Lung (tissue), 12 donors: ENCODE data around the gene MCCC1. TPM values are rescaled to one million over a fixed set of nuclear protein-coding genes. Genes with fewer than 3 reads are reported as not detected.

Source experiments
- ATAC-seq: fragments of 200-7000 bp; cut with Tn5 transposase; one replicate; pipeline ENCODE4 v1.9.1; 2020; ENCODE audit warnings: moderate number of reproducible peaks; ENCODE audit not compliant: insufficient read depth, low FRiP score
- DNase-seq, 3 donors: peaks; one replicate each; pipeline ENCODE4 v3.0.0-alpha.2; 2013 to 2017
- H3K27ac ChIP-seq, 2 donors: one replicate each; pipeline ENCODE4 v1.5.1; 2013; ENCODE audit warnings: mild to moderate bottlenecking in 2 of 2, moderate library complexity in 2 of 2, control low read depth in 1 of 2, inconsistent platforms in 1 of 2, low read depth in 1 of 2, low read length in 1 of 2
- H3K27me3 ChIP-seq, 3 donors: one replicate each; pipeline ENCODE4 v1.5.1; 2013; ENCODE audit warnings: low read length in 2 of 3; ENCODE audit not compliant: control insufficient read depth in 3 of 3, insufficient read depth in 3 of 3
- H3K36me3 ChIP-seq, 4 donors: one replicate each; pipeline ENCODE4 v1.5.1; 2013; ENCODE audit warnings: low read length in 4 of 4, mild to moderate bottlenecking in 1 of 4, moderate library complexity in 1 of 4; ENCODE audit not compliant: control insufficient read depth in 4 of 4, insufficient read depth in 4 of 4
- H3K4me1 ChIP-seq, 5 donors: one replicate each; pipeline ENCODE4 v1.5.1; 2013; ENCODE audit warnings: low read length in 5 of 5, mild to moderate bottlenecking in 2 of 5, moderate library complexity in 1 of 5; ENCODE audit not compliant: control insufficient read depth in 5 of 5, insufficient read depth in 5 of 5
- H3K4me3 ChIP-seq: one replicate; pipeline ENCODE4 v1.5.1; 2013; ENCODE audit warnings: mild to moderate bottlenecking, control low read depth, moderate library complexity
- H3K9ac ChIP-seq, 2 donors: one replicate each; pipeline ENCODE4 v1.5.1; 2013; ENCODE audit warnings: low read length in 2 of 2, control low read depth in 1 of 2; ENCODE audit not compliant: insufficient read depth in 1 of 2
- H3K9me3 ChIP-seq, 4 donors: one replicate each; pipeline ENCODE4 v1.5.1; 2013; ENCODE audit warnings: low read length in 3 of 4, mild to moderate bottlenecking in 1 of 4, moderate library complexity in 1 of 4; ENCODE audit not compliant: control insufficient read depth in 4 of 4, insufficient read depth in 3 of 4
- WGBS, 2 donors: extraction: QIAGEN DNeasy Blood & Tissue Kit; methylation state at CpG; one replicate each; pipeline ENCODE4 v1.1.7; 2013; 5-methylcytosine and 5-hydroxymethylcytosine counted together
- polyA plus RNA-seq, 2 donors: library from polyadenylated mRNA; stranded (reverse); fragments of 200-250 nt; gene quantifications; one replicate each; pipeline ENCODE4 v1.2.1, GENCODE V29; 2013
- total RNA-seq, 2 donors: library from RNA; depleted of rRNA in 1 of 2; stranded (reverse); fragments of >200 nt in 1 of 2; gene quantifications; one replicate each; pipeline ENCODE4 v1.2.1, GENCODE V29; 2014 to 2021
- TF ChIP-seq, protein P1 (sequence below): IDR thresholded peaks from 2 replicates; pipeline ENCODE4 v1.5.1; 2012; ENCODE audit warnings: mild to moderate bottlenecking; ENCODE audit errors: control extremely low read depth, extremely low read depth
- donor health status: control.
- donor health status: control.
- donor health status: Bipolar disorder and iron deficiency.
- donor health status: healthy.
- donor health status: DM: yes; HTN: yes; CAD: no.

MCCC1 gene
- total and polyA plus RNA-seq, 4 donors, result 21.7 to 126 (median 63.7) TPM

DNA sequence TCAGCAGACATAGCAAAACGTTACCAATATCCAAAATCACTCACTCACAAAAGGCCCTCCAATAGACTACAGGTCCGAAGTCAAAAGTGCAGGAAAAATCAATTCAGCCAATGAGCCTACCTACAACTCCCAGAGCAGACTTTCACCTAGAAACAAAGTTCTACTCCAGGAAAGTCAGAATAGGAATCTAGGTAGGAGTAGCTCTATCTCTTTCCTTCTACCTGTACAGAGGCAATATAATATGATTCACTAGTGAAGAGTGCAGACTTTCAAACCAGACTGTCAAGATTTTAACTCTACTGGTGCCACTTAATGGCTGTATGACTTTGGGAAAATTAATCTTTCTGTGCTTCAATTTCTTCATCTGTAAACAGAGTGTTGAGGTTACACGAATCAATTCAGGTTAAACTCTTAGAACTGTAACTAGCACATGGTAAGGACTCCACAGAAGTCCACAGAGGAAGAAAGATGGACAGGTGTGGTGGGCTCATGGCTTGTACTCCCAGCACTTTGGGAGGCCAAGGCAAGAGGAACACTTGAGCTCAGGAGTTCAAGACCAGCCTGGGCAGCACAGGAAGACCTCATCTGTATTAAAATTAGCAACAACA lies 128.4 kb downstream of the MCCC1 start:
- DNase-seq (no peak), ATAC-seq (no peak)
- no peaks in the 10 kb centered on the region for H3K9me3 ChIP-seq
- no peaks in the 10 kb centered on the region for H3K36me3 ChIP-seq
- TF ChIP-seq, protein P1, sequence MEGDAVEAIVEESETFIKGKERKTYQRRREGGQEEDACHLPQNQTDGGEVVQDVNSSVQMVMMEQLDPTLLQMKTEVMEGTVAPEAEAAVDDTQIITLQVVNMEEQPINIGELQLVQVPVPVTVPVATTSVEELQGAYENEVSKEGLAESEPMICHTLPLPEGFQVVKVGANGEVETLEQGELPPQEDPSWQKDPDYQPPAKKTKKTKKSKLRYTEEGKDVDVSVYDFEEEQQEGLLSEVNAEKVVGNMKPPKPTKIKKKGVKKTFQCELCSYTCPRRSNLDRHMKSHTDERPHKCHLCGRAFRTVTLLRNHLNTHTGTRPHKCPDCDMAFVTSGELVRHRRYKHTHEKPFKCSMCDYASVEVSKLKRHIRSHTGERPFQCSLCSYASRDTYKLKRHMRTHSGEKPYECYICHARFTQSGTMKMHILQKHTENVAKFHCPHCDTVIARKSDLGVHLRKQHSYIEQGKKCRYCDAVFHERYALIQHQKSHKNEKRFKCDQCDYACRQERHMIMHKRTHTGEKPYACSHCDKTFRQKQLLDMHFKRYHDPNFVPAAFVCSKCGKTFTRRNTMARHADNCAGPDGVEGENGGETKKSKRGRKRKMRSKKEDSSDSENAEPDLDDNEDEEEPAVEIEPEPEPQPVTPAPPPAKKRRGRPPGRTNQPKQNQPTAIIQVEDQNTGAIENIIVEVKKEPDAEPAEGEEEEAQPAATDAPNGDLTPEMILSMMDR, result no peak
- H3K27me3 ChIP-seq, result no peaks in the 10 kb centered on the region
- no peak overlapping the region for H3K4me3 ChIP-seq
- no peak overlapping the region for H3K27ac ChIP-seq
- peaks cover 0 to 4% (median 0%) of the 10 kb centered on the region in 5 donors for H3K4me1 ChIP-seq
- H3K9ac ChIP-seq, result no peak overlapping the region
- WGBS, 2 donors, result 81 to 86% methylated on average over 3 of the region's 3 CpGs

DNA sequence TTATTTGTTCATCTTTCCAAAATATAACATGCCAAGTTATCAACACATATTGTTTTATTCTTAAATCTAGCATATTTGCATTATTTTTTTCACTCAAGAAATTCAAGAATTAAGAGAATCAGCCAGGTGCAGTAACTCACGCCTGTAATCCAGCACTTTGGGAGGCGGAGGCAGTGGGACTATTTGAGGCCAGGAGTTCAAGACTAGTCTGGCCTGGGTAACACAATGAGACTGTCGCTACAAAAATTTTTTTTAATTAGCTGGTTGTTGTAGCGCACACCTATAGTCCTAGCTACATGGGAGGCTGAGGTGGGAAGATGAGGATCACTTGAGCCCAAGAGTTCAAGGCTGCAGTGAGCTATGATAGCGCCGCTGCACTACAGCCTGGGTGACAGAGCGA lies 129.4 kb downstream of the MCCC1 start:
- no peak overlapping the region for H3K27ac ChIP-seq
- DNase-seq (no peak), ATAC-seq (no peak)
- no peaks in the 10 kb centered on the region for H3K9me3 ChIP-seq
- WGBS, 2 donors, result 90 to 98% methylated on average over 7 of the region's 7 CpGs
- H3K4me1 ChIP-seq, result peaks cover 0 to 5% (median 0%) of the 10 kb centered on the region in 5 donors
- H3K9ac ChIP-seq, result no peak overlapping the region
- H3K36me3 ChIP-seq, result no peaks in the 10 kb centered on the region
- no peak overlapping the region for H3K4me3 ChIP-seq
- TF ChIP-seq, protein P1, result no peak
- H3K27me3 ChIP-seq, result no peaks in the 10 kb centered on the region

DNA sequence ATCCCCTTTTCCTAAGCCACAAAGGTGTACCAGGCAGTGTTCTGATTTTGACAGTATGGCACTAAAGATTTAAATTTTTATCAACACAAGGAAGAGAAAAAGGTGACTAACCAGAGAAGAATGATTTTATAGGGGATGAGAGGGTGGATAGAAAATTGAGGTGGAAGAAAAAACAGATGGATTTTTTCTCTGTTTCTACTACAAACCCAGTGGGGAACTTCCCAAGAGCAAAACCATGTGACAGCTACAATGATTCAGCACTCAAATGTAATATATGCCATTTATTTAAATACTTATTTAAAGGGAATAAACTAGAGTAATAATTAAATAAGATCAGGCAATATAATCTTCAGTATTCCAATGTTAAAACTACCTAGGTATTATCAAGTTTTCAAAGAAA lies 130.0 kb downstream of the MCCC1 start:
- ATAC-seq, result no peak
- Histone ChIP-seq H3K27ac (no peak overlapping the region), H3K9ac (no peak overlapping the region), H3K27me3 (no peaks in the 10 kb centered on the region), H3K36me3 (no peaks in the 10 kb centered on the region), H3K9me3 (no peaks in the 10 kb centered on the region), H3K4me3 (no peak overlapping the region), H3K4me1 (peaks cover 0 to 5% (median 0%) of the 10 kb centered on the region in 5 donors)
- TF ChIP-seq, protein P1, result no peak
- no peak for DNase-seq
